ENCODE data around the gene THBS2. TPM values are rescaled to one million over a fixed set of nuclear protein-coding genes. Genes with fewer than 3 reads are reported as not detected.
"Not testable (repeated sequence)": the region's sequence is repeated elsewhere in the genome, so short reads cannot be mapped to it uniquely, and the experiment has no call there.

THBS2 gene
- total RNA-seq, 2 experiments from 2014 or later, result not detected

GRCh38 chr6:169196279-169196678, 57.4 kb downstream of the THBS2 start:
- intact Hi-C loops (cut with micrococcal nuclease; ENCODE audit: unreplicated experiment); H3K4me2 ChIP-seq (ENCODE audit: low read length); H2AFZ ChIP-seq (ENCODE audit: low read length); H3K9me2 ChIP-seq (ENCODE audit: insufficient read depth, low read length); POLR2A ChIA-PET; BruUV-seq (replicated peaks); H3K9me3 ChIP-seq (ENCODE audit: low read length); H4K20me1 ChIP-seq (ENCODE audit: insufficient read depth, low read length); H3K4me1 ChIP-seq (ENCODE audit: insufficient read depth, low read length, poor library complexity, severe bottlenecking); H3K79me2 ChIP-seq (ENCODE audit: insufficient read depth, low read depth, low read length); H3K4me3 ChIP-seq (ENCODE audit: low read depth, low read length, poor library complexity, severe bottlenecking); H3K27ac ChIP-seq (ENCODE audit: low read depth, low read length, poor library complexity, severe bottlenecking); CTCF ChIA-PET (ENCODE audit: unreplicated experiment); H3K36me3 ChIP-seq (ENCODE audit: insufficient read depth, low read length); DNase-seq (ENCODE audit: low spot score): not testable (repeated sequence)

GRCh38 chr6:169194737-169195136, 58.9 kb downstream of the THBS2 start:
- Histone ChIP-seq H3K4me1 (ENCODE audit: insufficient read depth, low read length, poor library complexity, severe bottlenecking) (no peaks in the 10 kb centered on the region), H3K4me3 (ENCODE audit: low read depth, low read length, poor library complexity, severe bottlenecking) (no peak overlapping the region), H3K79me2 (ENCODE audit: insufficient read depth, low read depth, low read length) (no peaks in the 10 kb centered on the region), H3K4me2 (ENCODE audit: low read length) (no peak overlapping the region), H3K9me2 (ENCODE audit: insufficient read depth, low read length) (no peaks in the 10 kb centered on the region), H3K9me3 (ENCODE audit: low read length) (no peaks in the 10 kb centered on the region), H2AFZ (ENCODE audit: low read length) (no peak overlapping the region), H3K36me3 (ENCODE audit: insufficient read depth, low read length) (no peaks in the 10 kb centered on the region), H4K20me1 (ENCODE audit: insufficient read depth, low read length) (no peaks in the 10 kb centered on the region), H3K27ac (ENCODE audit: low read depth, low read length, poor library complexity, severe bottlenecking) (no peak overlapping the region)
- ChIA-PET CTCF (ENCODE audit: unreplicated experiment) (no interaction called here), POLR2A (no interaction called here)
- TF ChIP-seq EZH2phosphoT487 (IDR thresholded peaks at IDR 0.05; ENCODE audit: borderline replicate concordance, low read depth, low read length), result no peak
- no peak for TF ChIP-seq CTCF (conservative IDR thresholded peaks at IDR 0.05; ENCODE audit: low read length)
- no peak for DNase-seq (ENCODE audit: low spot score)
- no TSS peak for BruUV-seq (replicated peaks)
- intact Hi-C loops (cut with micrococcal nuclease; ENCODE audit: unreplicated experiment), result no loop called here

GRCh38 chr6:169190970-169191369, 62.7 kb downstream of the THBS2 start:
- ChIA-PET POLR2A (no interaction called here), CTCF (ENCODE audit: unreplicated experiment) (no interaction called here)
- H3K27ac ChIP-seq (ENCODE audit: low read depth, low read length, poor library complexity, severe bottlenecking), result no peak overlapping the region
- no peak for TF ChIP-seq EZH2phosphoT487 (IDR thresholded peaks at IDR 0.05; ENCODE audit: borderline replicate concordance, low read depth, low read length)
- TF ChIP-seq CTCF (conservative IDR thresholded peaks at IDR 0.05; ENCODE audit: low read length), result no peak
- no peak overlapping the region for H2AFZ ChIP-seq (ENCODE audit: low read length)
- no TSS peak for BruUV-seq (replicated peaks)
- H3K4me3 ChIP-seq (ENCODE audit: low read depth, low read length, poor library complexity, severe bottlenecking), result no peak overlapping the region
- DNase-seq (ENCODE audit: low spot score), result no peak
- H3K9me2 ChIP-seq (ENCODE audit: insufficient read depth, low read length), result no peaks in the 10 kb centered on the region
- no peaks in the 10 kb centered on the region for H3K79me2 ChIP-seq (ENCODE audit: insufficient read depth, low read depth, low read length)
- no peaks in the 10 kb centered on the region for H3K36me3 ChIP-seq (ENCODE audit: insufficient read depth, low read length)
- intact Hi-C loops (cut with micrococcal nuclease; ENCODE audit: unreplicated experiment), result no loop called here
- no peak overlapping the region for H3K4me2 ChIP-seq (ENCODE audit: low read length)
- no peaks in the 10 kb centered on the region for H3K9me3 ChIP-seq (ENCODE audit: low read length)
- H4K20me1 ChIP-seq (ENCODE audit: insufficient read depth, low read length), result no peaks in the 10 kb centered on the region
- H3K4me1 ChIP-seq (ENCODE audit: insufficient read depth, low read length, poor library complexity, severe bottlenecking), result no peaks in the 10 kb centered on the region

Data from OCI-LY7 (cell line).